Fibroblast of villous mesenchyme (primary cell): ENCODE data around the gene QKI. TPM values are rescaled to one million over a fixed set of nuclear protein-coding genes. Genes with fewer than 3 reads are reported as not detected.

Experiments
- DNase-seq: peaks from one replicate; pipeline ENCODE4 v3.0.0-alpha.2; 2010; ENCODE audit warnings: low read depth
- H3K4me3 ChIP-seq: 2 replicates; pipeline ENCODE4 v1.5.1; 2011; ENCODE audit warnings: low read depth, mild to moderate bottlenecking, low read length
- total RNA-seq: library from RNA; depleted of rRNA; stranded (reverse); fragments of >200 nt; gene quantifications from 2 replicates; pipeline ENCODE4 v1.2.3, GENCODE V29; 2012
- TF ChIP-seq, protein P1 (sequence below): IDR thresholded peaks from 2 replicates; pipeline ENCODE4 v1.5.1; 2012; ENCODE audit warnings: low read depth, mild to moderate bottlenecking, low read length; ENCODE audit not compliant: insufficient read depth

The QKI gene
- total RNA-seq, 1 donor: 170 TPM

DNA sequence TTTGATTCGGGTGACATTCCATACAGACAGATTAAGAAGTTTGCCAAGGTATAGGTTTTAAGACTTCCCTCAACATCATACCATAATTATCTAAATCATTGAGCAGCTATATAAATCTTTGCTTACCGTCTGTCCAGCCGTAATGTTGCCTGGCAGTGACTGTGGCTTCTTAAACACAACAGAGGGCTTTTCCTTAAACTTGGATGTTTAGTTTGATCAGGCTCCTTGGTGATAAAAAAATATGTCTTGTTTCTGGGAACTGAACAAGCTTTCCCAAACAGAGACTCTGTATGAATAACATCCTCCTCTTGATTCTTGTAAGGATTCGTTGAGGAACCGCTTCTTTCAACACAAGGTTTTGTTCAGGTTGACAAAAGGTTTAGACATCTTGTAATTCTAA lies 130.9 kb downstream of the QKI start:
- TF ChIP-seq, protein P1, sequence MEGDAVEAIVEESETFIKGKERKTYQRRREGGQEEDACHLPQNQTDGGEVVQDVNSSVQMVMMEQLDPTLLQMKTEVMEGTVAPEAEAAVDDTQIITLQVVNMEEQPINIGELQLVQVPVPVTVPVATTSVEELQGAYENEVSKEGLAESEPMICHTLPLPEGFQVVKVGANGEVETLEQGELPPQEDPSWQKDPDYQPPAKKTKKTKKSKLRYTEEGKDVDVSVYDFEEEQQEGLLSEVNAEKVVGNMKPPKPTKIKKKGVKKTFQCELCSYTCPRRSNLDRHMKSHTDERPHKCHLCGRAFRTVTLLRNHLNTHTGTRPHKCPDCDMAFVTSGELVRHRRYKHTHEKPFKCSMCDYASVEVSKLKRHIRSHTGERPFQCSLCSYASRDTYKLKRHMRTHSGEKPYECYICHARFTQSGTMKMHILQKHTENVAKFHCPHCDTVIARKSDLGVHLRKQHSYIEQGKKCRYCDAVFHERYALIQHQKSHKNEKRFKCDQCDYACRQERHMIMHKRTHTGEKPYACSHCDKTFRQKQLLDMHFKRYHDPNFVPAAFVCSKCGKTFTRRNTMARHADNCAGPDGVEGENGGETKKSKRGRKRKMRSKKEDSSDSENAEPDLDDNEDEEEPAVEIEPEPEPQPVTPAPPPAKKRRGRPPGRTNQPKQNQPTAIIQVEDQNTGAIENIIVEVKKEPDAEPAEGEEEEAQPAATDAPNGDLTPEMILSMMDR: no peak
- DNase-seq: no peak
- no peak overlapping the region for H3K4me3 ChIP-seq

DNA sequence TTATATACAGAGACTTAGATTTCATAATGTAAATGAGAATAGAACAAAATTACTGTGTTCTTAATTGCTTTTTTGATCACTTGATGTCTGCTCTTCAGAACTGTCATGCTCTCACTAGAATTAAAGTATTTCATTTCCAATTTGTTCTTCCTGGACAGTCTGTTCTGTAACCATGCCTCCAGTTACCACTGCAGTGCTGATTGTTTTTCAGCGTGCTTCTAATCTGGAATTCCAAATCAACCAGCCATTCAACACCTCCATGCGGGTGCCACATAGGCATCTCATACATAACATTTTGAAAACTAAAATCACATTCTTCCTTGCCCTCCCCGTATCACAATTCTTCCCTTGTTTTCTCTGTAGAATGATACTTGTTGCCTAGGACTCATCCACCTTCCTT lies 132.8 kb downstream of the QKI start:
- TF ChIP-seq, protein P1: no peak
- H3K4me3 ChIP-seq: no peak overlapping the region
- DNase-seq: no peak

DNA sequence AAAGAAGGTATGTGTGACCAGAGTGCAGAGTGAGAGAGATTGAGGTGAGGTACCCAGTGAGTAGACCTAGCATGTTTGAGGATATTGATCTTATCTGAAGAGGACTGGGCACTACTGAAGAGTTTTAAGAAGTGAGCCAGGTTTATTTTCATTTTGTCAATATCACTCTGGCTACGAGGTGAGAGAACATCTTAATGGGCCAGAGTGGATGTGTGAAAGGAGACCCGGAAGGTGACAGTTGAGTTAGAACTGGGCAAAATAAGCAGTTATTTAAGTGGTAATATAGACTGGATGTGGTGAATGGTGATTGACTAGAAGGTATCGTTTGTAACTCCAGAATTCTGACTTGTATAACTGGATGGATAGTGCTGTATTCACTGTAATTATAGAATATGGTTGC lies 134.1 kb downstream of the QKI start:
- no peak for DNase-seq
- H3K4me3 ChIP-seq: no peak overlapping the region
- TF ChIP-seq, protein P1: no peak

DNA sequence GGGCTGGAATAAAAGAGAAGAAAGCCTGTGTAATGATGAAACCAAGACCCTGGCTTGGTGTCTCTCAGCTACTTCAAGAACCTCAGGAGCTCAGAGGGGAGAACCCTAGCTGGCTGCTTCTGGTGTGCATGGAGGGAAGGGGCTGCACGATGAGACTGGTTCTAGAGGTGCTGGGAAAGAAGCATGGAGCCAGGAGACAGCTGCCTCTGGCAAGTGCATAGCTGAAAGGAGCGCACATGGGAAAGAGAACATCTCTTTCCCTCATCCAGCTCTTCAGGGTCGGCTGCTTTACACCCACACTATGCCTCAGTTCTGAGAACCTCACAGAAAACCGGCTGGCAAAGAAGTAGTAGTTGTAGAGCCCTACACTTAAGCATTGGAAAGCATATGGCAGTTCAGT lies 139.5 kb downstream of the QKI start:
- TF ChIP-seq, protein P1: no peak
- DNase-seq: no peak

DNA sequence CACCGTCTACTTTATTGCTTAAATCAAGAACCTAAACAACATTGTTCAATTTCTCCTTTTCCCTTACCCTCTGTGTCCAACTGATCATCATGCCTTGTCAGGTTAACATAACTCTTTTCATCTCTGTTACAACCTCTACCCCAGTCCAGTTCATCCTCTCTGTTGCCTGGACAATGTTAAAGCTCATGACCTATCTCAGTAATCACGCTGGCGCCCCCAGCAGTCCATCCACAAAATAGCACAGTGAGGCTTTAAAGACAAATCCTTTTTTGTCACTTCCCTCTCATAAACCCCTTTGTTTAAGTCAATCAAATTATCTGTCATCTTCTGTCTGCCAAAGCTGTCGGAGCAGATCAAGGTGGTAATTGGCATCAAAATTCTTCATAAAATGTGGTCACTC lies 140.1 kb downstream of the QKI start:
- peak; percentile 63 for DNase-seq
- TF ChIP-seq, protein P1: peak; percentile 76

More for the DNA sequence above, 139.5 kb downstream of the QKI start:
- no peak overlapping the region for H3K4me3 ChIP-seq

DNA sequence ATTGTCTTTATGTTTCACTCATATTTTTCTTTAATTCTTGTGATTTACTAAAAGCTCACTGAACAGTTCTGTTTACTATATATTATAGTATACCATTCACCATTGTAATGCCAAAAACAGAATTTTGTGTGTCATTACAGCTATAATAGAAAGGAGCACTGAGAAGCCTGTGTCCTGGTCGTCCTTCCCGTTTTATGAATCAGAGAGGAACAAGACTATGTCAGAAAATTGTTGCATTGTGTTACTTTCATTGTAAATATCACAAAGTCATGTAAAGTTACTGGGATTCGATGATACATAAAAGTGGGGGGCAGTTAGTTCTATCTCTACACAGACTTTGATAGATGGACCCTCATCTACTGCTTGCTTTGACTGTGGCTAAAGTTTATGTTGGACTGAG lies 145.1 kb downstream of the QKI start:
- H3K4me3 ChIP-seq: no peak overlapping the region
- TF ChIP-seq, protein P1: no peak
- no peak for DNase-seq

More for the DNA sequence above, 140.1 kb downstream of the QKI start:
- H3K4me3 ChIP-seq: no peak overlapping the region

DNA sequence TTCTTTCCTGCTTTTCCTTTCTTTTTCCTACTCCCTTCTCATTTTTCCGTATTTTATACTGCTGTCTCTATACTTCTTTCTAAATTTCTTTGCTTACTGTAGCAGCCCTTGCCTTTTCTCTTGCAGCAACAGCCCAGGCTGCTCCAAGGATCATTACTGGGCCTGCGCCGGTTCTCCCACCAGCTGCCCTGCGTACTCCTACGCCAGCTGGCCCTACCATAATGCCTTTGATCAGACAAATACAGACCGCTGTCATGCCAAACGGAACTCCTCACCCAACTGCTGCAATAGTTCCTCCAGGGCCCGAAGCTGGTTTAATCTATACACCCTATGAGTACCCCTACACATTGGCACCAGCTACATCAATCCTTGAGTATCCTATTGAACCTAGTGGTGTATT lies 148.8 kb downstream of the QKI start:
- TF ChIP-seq, protein P1: no peak
- DNase-seq: no peak
- no peak overlapping the region for H3K4me3 ChIP-seq
